Osteoblast (primary cell): ENCODE measurements around the gene SUMF2. TPM values are rescaled to one million over a fixed set of nuclear protein-coding genes. Genes with fewer than 3 reads are reported as not detected.
"Not testable (repeated sequence)": the region's sequence is repeated elsewhere in the genome, so short reads cannot be mapped to it uniquely, and the experiment has no call there.

Experiments
- DNase-seq: peaks from one replicate; pipeline ENCODE4 v3.0.0; 2011; ENCODE audit warnings: low spot score, mixed read lengths; ENCODE audit not compliant: insufficient read length; ENCODE audit errors: missing footprints
- H2AFZ ChIP-seq: 2 replicates; pipeline ENCODE4 v1.6.0; 2011; ENCODE audit warnings: mild to moderate bottlenecking, low read length
- H3K27ac ChIP-seq: 2 replicates; pipeline ENCODE4 v1.5.1; 2011; ENCODE audit warnings: mild to moderate bottlenecking, low read depth, low read length, moderate library complexity
- H3K27me3 ChIP-seq: 2 replicates; pipeline ENCODE4 v1.6.0; 2012; ENCODE audit warnings: mild to moderate bottlenecking, control low read depth, inconsistent platforms, low read length, moderate library complexity; ENCODE audit not compliant: insufficient read depth
- H3K36me3 ChIP-seq: 2 replicates; pipeline ENCODE4 v1.5.1; 2011; ENCODE audit warnings: mild to moderate bottlenecking, low read length, control low read depth, moderate library complexity; ENCODE audit not compliant: insufficient read depth
- H3K4me1 ChIP-seq: 2 replicates; pipeline ENCODE4 v1.5.1; 2011; ENCODE audit warnings: mild to moderate bottlenecking, low read length, control low read depth, moderate library complexity; ENCODE audit not compliant: insufficient read depth
- H3K4me2 ChIP-seq: 2 replicates; pipeline ENCODE4 v1.6.0; 2011; ENCODE audit warnings: mild to moderate bottlenecking, low read length; ENCODE audit not compliant: insufficient read depth
- H3K4me3 ChIP-seq: fragments of 200-600 bp; sonication (generic); 3 replicates; pipeline ENCODE4 v1.5.1; 2012; ENCODE audit warnings: mild to moderate bottlenecking, low read length, inconsistent platforms; ENCODE audit not compliant: insufficient read depth
- H3K79me2 ChIP-seq: 2 replicates; pipeline ENCODE4 v1.6.0; 2012; ENCODE audit warnings: mild to moderate bottlenecking, low read length, control low read depth, inconsistent platforms; ENCODE audit not compliant: insufficient read depth
- H3K9me3 ChIP-seq: 2 replicates; pipeline ENCODE4 v1.5.1; 2011; ENCODE audit warnings: low read depth, low read length, control low read depth
- H4K20me1 ChIP-seq: 2 replicates; pipeline ENCODE4 v1.6.0; 2012; ENCODE audit warnings: mild to moderate bottlenecking, low read length, control low read depth; ENCODE audit not compliant: insufficient read depth
- CTCF ChIP-seq: IDR thresholded peaks from 2 replicates; pipeline ENCODE4 v1.5.1; 2011; ENCODE audit warnings: mild to moderate bottlenecking, low read depth, low read length, moderate library complexity; ENCODE audit errors: extremely low read depth
- total RNA-seq: library from RNA; depleted of rRNA; stranded (reverse); fragments of >200 nt; gene quantifications from 2 replicates; pipeline ENCODE4 v1.2.3, GENCODE V29; 2012

SUMF2 gene
- total RNA-seq, 1 donor: 230 TPM

- peaks cover 16% of the 10 kb centered on the region for H3K79me2 ChIP-seq
- no peak overlapping the region for H2AFZ ChIP-seq
- no peaks in the 10 kb centered on the region for H3K27me3 ChIP-seq
- H3K4me2 ChIP-seq: no peak overlapping the region
- no peak for TF ChIP-seq CTCF
- peaks cover 5% of the 10 kb centered on the region for H3K4me1 ChIP-seq
- H3K9me3 ChIP-seq: no peaks in the 10 kb centered on the region
- no peak for DNase-seq
- no peak overlapping the region for H3K4me3 ChIP-seq
- no peak overlapping the region for H3K27ac ChIP-seq
- H4K20me1 ChIP-seq: peaks cover 5% of the 10 kb centered on the region
- H3K36me3 ChIP-seq: peaks cover 50% of the 10 kb centered on the region
Measured at GRCh38 chr7:56099653-56100052, 35.6 kb downstream of the SUMF2 start.

- peaks cover 33% of the 10 kb centered on the region for H3K79me2 ChIP-seq
- not testable (repeated sequence) for H3K27ac ChIP-seq, H3K27me3 ChIP-seq, H3K4me3 ChIP-seq, H3K9me3 ChIP-seq, H3K4me1 ChIP-seq, DNase-seq, H2AFZ ChIP-seq, H3K4me2 ChIP-seq
- H4K20me1 ChIP-seq: peaks cover 16% of the 10 kb centered on the region
- peaks cover 50% of the 10 kb centered on the region for H3K36me3 ChIP-seq
Measured at GRCh38 chr7:56104138-56104537, 40.1 kb downstream of the SUMF2 start.

GRCh38 chr7:56105508-56105907 lies 41.4 kb downstream of the SUMF2 start:
- Histone ChIP-seq H3K36me3 (peaks cover 38% of the 10 kb centered on the region), H3K27me3 (no peaks in the 10 kb centered on the region), H2AFZ (peak overlapping the region; percentile 76), H3K79me2 (peaks cover 33% of the 10 kb centered on the region), H3K4me1 (peaks cover 8% of the 10 kb centered on the region), H4K20me1 (peaks cover 16% of the 10 kb centered on the region), H3K4me2 (peak overlapping the region; percentile 93), H3K4me3 (peak overlapping the region; percentile 100), H3K9me3 (no peaks in the 10 kb centered on the region), H3K27ac (peak overlapping the region; percentile 100)
- TF ChIP-seq CTCF: no peak
- DNase-seq: no peak

GRCh38 chr7:56106108-56107073 lies 42.3 kb downstream of the SUMF2 start, which contains the start of gene CHCHD2:
Gene CHCHD2, minus strand, starts transcription at chr7:56106476. Its CDS starts 63 bp downstream, at chr7:56106413.
- Histone ChIP-seq H3K9me3 (no peaks in the 10 kb centered on the region), H3K79me2 (peaks cover 33% of the 10 kb centered on the region), H3K27me3 (no peaks in the 10 kb centered on the region), H4K20me1 (peaks cover 16% of the 10 kb centered on the region), H3K36me3 (peaks cover 30% of the 10 kb centered on the region), H3K4me3 (peak within 1 kb of the TSS; percentile 100), H2AFZ (peak within 1 kb of the TSS; percentile 88), H3K4me2 (peak within 1 kb of the TSS; percentile 93), H3K27ac (peak within 1 kb of the TSS; percentile 100), H3K4me1 (peaks cover 8% of the 10 kb centered on the region)
- DNase-seq: peak; percentile 97
- TF ChIP-seq CTCF: no peak
